ENCODE data around the gene PIP4K2C. TPM values are rescaled to one million over a fixed set of nuclear protein-coding genes. Genes with fewer than 3 reads are reported as not detected.

PIP4K2C gene
- total RNA-seq, 4 donors from 2014 or later: 2.6 to 29.3 (median 18.8) TPM

DNA sequence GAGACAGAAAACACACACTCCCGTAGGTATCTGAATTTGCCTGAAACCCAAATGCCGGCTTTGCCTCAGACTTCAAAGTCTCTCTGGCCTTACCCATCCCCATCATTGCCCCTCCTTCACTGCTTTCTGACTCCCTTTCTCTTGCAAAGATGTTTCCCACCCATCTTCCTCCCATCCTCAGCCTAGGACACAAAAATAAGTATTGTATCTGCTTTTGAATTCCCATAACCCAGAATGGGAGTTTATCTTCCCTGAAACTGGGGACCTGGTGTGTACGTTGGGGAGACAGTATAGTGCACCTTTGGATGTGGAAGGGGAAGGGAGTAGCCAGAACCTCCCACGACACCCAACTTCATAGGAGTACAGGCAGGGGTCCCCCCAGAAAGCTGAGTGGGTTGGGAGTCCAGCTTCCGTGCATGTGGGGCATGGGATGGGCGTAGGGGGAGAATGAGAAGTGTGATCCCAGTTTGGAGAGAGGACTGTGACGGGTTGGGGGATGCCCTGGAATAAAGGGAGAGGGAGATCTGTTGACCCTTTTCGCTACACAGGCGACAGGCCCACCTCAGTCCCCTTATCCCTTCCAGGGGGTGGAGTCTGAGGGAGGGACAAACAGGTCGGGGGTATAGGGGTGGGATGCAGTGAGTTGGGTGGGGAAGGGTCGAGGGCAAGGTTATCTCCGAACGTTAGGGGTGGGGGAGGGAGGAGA lies 41.6 kb upstream of the PIP4K2C start:
- H3K27me3 ChIP-seq: no peaks in the 10 kb centered on the region
- peak overlapping the region in 1 of 2 donors; percentile 52 for H3K27ac ChIP-seq
- no peak for DNase-seq
- H3K4me1 ChIP-seq: peaks cover 0 to 11% of the 10 kb centered on the region in 2 donors
- TF ChIP-seq CTCF (IDR thresholded peaks at IDR 0.05) (no peak), POLR2A (IDR thresholded peaks at IDR 0.05) (no peak)
- peak overlapping the region; percentile 30 to 38 for H3K4me3 ChIP-seq
- H3K9me3 ChIP-seq: no peaks in the 10 kb centered on the region
- intact Hi-C loops (cut with DNase I; ENCODE audit: low total_unique reads): no loop called here
- H3K36me3 ChIP-seq: no peaks in the 10 kb centered on the region

- Histone ChIP-seq H3K27me3 (no peaks in the 10 kb centered on the region), H3K9me3 (no peaks in the 10 kb centered on the region), H3K4me1 (peaks cover 0 to 11% of the 10 kb centered on the region in 2 donors), H3K27ac (peak within 1 kb of the TSS in 1 of 2 donors; percentile 52), H3K36me3 (no peaks in the 10 kb centered on the region), H3K4me3 (peak within 1 kb of the TSS; percentile 30 to 38)
- intact Hi-C loops (cut with DNase I; ENCODE audit: low total_unique reads): no loop called here
- TF ChIP-seq POLR2A (IDR thresholded peaks at IDR 0.05) (peak in 1 of 2 donors; percentile 28), CTCF (IDR thresholded peaks at IDR 0.05) (peak in 1 of 4 experiments; percentile 7)
- peak in 1 of 2 donors; percentile 40 for DNase-seq
Measured at GRCh38 chr12:57549909-57550640, 40.9 kb upstream of the PIP4K2C start, which contains the start of gene KIF5A. Gene KIF5A (plus strand): TSS chr12:57550044. CDS start chr12:57550272, 228 bp downstream.

- Histone ChIP-seq H3K4me1 (peaks cover 0 to 3% of the 10 kb centered on the region in 2 donors), H3K9me3 (no peaks in the 10 kb centered on the region), H3K36me3 (no peaks in the 10 kb centered on the region), H3K4me3 (peak overlapping the region in 1 of 2 donors; percentile 38), H3K27me3 (no peaks in the 10 kb centered on the region), H3K27ac (peak overlapping the region in 1 of 2 donors; percentile 52)
- TF ChIP-seq CTCF (IDR thresholded peaks at IDR 0.05) (no peak), POLR2A (IDR thresholded peaks at IDR 0.05) (no peak)
- no peak for DNase-seq
- intact Hi-C loops (cut with DNase I; ENCODE audit: low total_unique reads): no loop called here
Measured at GRCh38 chr12:57550641-57551549, 40.1 kb upstream of the PIP4K2C start.

GRCh38 chr12:57551637-57552305 lies 39.2 kb upstream of the PIP4K2C start:
- no peaks in the 10 kb centered on the region for H3K9me3 ChIP-seq
- no peak overlapping the region for H3K27ac ChIP-seq
- no peaks in the 10 kb centered on the region for H3K36me3 ChIP-seq
- no peak for DNase-seq
- no peak overlapping the region for H3K4me3 ChIP-seq
- no peaks in the 10 kb centered on the region for H3K4me1 ChIP-seq
- TF ChIP-seq POLR2A (IDR thresholded peaks at IDR 0.05) (no peak), CTCF (IDR thresholded peaks at IDR 0.05) (no peak)
- no peaks in the 10 kb centered on the region for H3K27me3 ChIP-seq
- intact Hi-C loops (cut with DNase I; ENCODE audit: low total_unique reads): no loop called here
